ENCODE results near the gene PTPN12.
"Not testable (repeated sequence)": the region's sequence is repeated elsewhere in the genome, so short reads cannot be mapped to it uniquely, and the experiment has no call there.

Gene PTPN12

GRCh38 chr7:77580762-77581350 lies 43.8 kb downstream of the PTPN12 start:
- DNase-seq: no peak

- no peak for DNase-seq
Measured at GRCh38 chr7:77587272-77587671, 50.2 kb downstream of the PTPN12 start.

- DNase-seq: no peak
Measured at GRCh38 chr7:77600952-77601351, 63.9 kb downstream of the PTPN12 start.

DNA sequence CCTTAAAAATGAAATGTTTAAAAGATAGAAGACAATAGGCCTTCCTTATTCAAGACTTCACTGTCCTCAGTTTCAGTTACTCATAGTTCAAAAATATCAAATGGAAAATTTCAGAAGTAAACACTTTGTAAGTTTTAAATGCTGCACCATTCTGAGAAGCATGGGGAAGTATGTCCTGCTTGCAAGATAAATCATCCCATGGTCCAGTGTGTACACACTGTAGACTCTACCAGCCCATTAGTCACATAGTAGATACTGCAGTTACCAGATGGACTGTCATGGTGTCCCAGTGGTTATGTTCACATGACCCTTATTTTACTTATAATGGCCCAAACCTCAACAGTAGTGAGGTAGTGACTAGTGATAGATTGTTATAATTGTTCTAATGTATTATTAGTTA lies 69.5 kb downstream of the PTPN12 start:
- DNase-seq: no peak

DNA sequence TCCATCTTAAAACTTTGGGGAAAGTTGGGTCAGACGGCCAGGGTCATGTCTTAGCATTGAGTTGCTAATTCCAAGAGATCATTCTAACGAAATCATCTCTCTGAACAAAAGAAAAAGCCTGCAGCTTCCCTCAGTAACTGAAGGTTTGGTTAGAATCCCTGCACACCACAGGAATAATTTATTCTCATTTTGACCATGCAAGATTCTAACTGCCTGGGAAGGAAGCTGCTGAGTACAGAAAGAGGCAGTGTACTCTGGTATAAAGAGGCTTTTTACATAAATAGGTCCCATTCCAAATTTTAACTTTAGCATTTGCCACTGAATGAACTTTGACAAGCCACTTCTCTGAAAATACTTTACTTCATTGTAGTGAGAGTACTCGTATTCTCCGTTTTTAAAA lies 82.2 kb downstream of the PTPN12 start:
- no peak for DNase-seq

DNA sequence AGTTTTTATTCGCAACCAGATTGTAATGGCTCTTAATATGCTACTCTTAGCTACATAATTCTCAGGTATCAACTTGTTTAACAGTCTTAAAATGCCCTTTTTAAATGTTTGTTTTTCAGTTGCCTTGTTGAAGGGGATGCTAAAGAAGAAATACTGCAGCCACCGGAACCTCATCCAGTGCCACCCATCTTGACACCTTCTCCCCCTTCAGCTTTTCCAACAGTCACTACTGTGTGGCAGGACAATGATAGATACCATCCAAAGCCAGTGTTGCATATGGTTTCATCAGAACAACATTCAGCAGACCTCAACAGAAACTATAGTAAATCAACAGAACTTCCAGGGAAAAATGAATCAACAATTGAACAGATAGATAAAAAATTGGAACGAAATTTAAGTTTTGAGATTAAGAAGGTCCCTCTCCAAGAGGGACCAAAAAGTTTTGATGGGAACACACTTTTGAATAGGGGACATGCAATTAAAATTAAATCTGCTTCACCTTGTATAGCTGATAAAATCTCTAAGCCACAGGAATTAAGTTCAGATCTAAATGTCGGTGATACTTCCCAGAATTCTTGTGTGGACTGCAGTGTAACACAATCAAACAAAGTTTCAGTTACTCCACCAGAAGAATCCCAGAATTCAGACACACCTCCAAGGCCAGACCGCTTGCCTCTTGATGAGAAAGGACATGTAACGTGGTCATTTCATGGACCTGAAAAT lies 89.7 kb downstream of the PTPN12 start:
- no peak for DNase-seq

GRCh38 chr7:77627309-77627676 lies 90.2 kb downstream of the PTPN12 start:
- no peak for DNase-seq

DNA sequence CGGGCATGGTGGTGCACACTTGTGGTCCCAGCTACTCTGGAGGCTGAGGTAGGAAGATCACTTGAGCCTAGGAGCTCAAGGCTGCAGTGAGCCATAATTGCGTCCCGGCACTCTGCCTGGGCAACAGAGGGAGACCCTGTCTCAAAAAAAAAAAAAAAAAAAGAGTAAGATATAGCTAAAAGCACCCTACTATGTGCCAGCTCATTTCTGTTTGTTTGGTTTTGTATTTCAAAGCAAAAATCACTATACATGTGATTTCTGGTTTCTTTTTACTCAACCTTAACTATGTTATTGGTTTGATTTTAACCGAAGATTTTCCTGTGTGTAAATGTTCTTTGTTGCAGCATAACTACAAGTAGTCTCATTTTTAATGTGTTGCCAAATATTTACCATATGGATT lies 92.7 kb downstream of the PTPN12 start:
- no peak for DNase-seq

DNA sequence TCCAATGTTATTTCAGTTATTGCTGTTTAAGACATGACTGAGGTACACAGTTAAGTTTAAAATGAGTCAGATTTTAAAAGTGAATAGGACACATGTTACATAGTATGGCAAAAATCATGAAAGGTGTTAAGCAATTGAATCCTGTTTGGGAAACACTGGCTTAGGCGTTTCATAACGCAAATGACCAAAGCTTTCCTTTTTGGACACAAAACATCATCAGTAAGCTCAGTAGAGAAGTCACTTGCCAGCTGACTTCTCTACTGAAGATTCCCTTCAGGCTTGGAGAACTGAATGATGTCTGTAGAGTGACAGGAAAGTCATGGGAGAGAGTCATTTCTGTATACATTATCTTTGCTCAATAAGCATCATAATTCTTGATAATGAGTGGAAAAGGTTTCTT lies 94.7 kb downstream of the PTPN12 start:
- no peak for DNase-seq

DNA sequence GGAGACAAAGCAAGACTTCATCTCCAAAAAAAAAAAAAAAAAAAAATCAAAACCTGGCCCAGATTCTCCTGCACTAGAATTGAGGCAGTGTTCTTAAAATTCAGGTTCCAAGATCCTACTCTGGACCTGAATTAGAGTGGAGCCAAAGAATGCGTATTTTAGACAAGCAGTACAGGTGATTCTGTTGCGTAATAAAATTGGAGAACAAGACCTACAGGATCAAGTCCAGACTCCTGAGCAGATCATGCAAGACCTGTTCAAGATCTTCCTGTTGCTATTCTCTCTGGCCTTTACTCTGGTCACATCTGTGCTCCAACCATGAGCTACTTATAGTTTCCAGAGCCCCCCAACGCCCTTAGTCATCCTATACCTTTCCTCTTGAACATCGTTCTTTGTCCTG lies 107.7 kb downstream of the PTPN12 start:
- DNase-seq: no peak

GRCh38 chr7:77648742-77649338 lies 111.7 kb downstream of the PTPN12 start:
- no peak for DNase-seq

DNA sequence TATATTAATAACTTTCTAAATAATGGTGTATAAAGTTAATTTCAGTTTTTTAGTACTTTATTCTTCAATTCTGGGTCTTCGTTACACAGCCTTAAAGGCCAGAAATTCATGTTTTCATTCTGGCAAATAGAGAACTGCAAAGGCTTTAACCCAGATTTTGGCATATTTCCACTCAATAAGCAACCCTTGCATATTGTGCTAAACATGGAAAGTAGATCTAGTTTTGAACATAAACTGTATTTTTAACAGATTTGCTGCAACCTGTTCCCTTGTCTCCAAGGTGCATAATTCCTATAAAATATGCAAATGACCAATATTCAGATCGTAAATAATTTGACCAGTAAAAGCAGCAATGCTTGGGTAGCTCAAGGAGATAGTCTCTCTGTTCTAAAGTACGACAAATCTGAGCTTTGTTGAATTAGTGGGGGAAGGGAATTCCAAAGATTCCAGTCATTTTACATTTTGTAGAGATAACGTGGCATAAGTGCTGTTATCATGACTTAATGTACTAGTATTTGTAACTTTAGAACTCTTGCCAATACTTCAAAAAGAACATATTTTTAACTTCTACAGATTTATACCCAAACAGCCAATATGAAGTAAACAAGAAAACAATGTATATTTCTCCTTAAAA lies 112.7 kb downstream of the PTPN12 start:
- no peak for DNase-seq

DNA sequence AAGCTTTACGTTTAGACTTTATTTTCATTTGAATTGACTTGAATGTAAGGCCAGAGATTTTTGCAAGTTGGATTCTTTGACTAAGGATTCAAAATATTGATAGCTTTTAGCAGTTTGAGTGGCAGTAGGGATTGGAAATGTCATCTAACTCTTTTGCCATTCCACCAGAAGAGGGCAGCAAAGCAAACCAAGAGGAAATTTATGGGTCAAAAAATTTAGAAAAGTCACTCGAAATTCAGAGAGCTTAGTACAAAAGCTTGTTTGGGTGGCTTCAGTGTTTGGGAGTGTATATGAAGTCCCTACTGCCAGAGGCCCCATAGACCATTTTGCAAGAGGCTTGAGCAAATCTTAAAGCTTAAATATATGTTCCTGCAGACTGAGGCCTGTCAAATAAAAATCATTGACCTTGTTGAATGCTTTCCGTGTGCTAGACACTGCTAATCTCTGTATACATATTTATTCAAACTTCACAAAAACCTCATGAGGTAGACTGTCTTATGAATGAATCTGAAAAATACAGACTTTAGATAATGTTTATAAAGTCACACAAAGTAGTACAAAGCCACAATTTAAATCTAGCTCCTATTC lies 114.6 kb downstream of the PTPN12 start:
- DNase-seq: peak; percentile 54

DNA sequence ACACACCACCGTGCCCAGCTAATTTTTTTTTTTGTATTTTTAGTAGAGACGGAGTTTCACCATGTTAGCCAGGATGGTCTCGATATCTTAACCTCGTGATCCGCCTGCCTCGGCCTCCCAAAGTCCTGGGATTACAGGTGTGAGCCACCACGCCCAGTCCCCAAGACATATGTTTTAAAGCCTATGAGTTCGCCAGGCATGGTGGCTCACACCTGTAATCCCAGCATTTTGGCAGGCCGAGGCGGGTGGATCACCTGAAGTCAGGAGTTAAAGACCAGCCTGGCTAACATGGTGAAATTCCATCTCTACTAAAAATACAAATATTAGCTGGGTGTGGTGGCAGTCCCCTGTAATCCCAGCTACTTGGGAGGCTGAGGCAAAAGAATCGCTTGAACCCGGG lies 115.7 kb downstream of the PTPN12 start:
- not testable (repeated sequence) for DNase-seq

- DNase-seq: no peak
Measured at GRCh38 chr7:77653572-77653971, 116.5 kb downstream of the PTPN12 start.

DNA sequence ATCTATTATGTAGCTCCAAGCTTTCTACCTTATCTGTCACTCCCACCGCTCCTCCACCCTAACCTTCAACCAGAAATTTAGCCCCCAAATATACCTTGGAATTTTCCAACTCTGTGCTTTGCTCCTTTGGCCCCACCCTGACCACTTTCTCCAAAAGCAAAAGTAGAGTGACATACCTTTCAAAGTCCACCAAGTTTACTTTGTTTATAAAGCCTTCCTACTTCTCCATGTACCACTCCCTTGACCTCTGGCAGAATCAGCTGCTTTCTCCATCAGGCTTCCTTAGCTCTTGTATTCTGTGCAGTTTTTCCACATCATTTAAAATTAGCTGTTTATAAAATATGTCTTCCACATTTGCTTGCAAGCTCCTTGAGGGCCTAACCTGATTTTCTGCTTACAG lies 118.3 kb downstream of the PTPN12 start:
- DNase-seq: no peak

DNA sequence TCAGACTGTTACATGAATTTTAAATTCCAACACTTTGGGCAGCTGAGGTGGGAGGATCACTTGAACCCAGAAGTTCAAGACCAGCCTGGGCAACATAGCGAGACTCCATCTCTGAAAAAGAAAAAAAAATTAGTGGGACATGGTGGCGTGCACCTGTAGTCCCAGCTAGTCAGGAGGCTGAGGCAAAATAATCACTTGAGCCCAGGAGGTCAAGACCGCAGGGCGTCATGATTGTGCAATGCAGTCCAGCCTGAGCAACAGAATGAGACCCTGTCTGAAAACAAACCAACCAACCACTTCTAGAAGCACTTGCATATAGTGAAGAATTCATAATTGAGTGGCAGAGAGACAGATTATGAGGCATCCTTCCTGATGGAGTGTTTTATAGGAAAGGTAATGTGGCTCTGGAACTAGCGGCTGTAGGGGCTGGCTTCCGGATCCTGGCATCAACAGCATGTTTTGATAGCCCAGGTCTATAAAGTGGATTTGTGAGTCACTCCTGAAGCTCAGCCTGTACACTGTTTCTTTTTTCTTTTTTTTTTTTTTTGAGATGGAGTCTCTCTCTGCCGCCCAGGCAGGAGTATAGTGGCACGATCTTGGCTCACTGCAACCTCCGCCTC lies 118.9 kb downstream of the PTPN12 start:
- DNase-seq: no peak

GRCh38 chr7:77657427-77658224 lies 120.5 kb downstream of the PTPN12 start:
- DNase-seq: peak; percentile 39

DNA sequence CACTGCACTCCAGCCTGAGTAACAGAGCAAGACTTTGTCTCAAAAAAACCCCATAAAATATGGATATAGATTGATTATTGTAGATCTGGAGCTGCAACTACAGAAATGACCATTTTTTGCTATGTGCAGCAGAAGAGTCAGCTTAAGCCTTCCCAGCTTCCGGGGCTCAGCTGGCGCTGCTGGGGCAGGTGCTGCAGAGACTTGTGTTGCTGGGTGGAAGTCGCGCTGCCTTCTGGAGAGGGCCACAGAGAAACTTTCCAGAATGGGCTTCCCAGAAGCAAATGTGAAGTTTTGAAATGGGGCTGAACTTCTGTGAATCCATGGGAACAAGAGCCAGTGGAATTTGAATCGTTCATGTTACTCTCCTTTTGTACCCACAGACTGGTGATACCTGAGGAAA lies 121.8 kb downstream of the PTPN12 start:
- DNase-seq: no peak

DNA sequence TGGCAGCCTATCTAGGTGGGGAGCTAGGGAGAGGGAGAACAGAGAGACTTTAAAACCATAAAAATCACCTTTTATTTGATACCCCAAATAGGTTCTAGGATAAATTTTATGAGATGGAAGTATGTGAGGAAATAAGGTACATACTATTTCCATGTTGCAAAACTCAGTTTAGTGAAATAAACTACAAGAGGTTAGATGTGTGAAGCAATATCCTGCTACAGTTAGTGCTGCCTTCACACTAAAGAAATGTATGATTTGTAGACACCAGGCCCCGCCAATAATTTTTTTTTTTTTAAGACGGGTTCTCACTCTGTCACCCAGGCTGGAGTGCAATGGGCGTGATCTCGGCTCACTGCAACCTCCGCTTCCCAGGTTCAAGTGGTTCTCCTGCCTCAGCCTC lies 124.7 kb downstream of the PTPN12 start:
- no peak for DNase-seq

DNA sequence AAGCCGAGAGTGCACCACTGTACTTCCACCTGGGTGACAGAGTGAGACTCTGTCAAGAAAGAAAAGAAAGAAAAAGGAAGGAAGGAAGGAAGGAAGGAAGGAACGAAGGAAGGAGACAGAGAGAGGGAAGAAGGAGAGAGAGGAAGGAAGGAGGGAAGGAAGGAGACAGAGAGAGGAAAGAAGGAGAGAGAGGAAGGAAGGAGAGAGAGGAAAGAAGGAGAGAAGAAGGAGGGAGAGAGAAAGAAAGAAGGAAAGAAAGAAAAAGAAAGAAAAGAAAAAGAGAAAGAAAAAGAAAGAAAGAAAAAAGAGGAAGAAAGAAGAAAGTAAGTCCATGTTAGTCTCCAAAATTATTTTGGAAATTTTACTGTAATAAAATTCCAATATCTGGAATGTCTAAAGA lies 125.8 kb downstream of the PTPN12 start:
- no peak for DNase-seq

- no peak for DNase-seq
Measured at GRCh38 chr7:77664715-77665114, 127.6 kb downstream of the PTPN12 start.

Measured in CD4-positive, alpha-beta T cell treated with Interleukin-17A for 4 hours (primary cell).